ENCODE data around the gene DUSP9.

DUSP9 gene

GRCh38 chrX:153648358-153649177, 1.6 kb downstream of the DUSP9 start:
- DNase-seq (ENCODE audit: low spot score): no peak

GRCh38 chrX:153649178-153649914, 2.3 kb downstream of the DUSP9 start:
- DNase-seq (ENCODE audit: low spot score): peak; percentile 18

GRCh38 chrX:153649915-153650782, 3.1 kb downstream of the DUSP9 start:
- no peak for DNase-seq (ENCODE audit: low spot score)

GRCh38 chrX:153650959-153651358, 4.0 kb downstream of the DUSP9 start:
- no peak for DNase-seq (ENCODE audit: low spot score)

- no peak for DNase-seq (ENCODE audit: low spot score)
Observed at GRCh38 chrX:153651540-153652079, 4.6 kb downstream of the DUSP9 start.

- DNase-seq (ENCODE audit: low spot score): no peak
Observed at GRCh38 chrX:153653556-153653955, 6.6 kb downstream of the DUSP9 start.

GRCh38 chrX:153657161-153657560, 10.2 kb downstream of the DUSP9 start:
- no peak for DNase-seq (ENCODE audit: low spot score)

GRCh38 chrX:153659268-153659667, 12.3 kb downstream of the DUSP9 start:
- DNase-seq (ENCODE audit: low spot score): no peak

- peak; percentile 33 for DNase-seq (ENCODE audit: low spot score)
Observed at GRCh38 chrX:153662266-153662665, 15.3 kb downstream of the DUSP9 start.

- DNase-seq (ENCODE audit: low spot score): no peak
Observed at GRCh38 chrX:153665726-153666306, 18.8 kb downstream of the DUSP9 start.

- DNase-seq (ENCODE audit: low spot score): no peak
Observed at GRCh38 chrX:153667281-153667955, 20.4 kb downstream of the DUSP9 start.

GRCh38 chrX:153667956-153668396, 21.0 kb downstream of the DUSP9 start:
- peak; percentile 70 for DNase-seq (ENCODE audit: low spot score)

- DNase-seq (ENCODE audit: low spot score): no peak
Observed at GRCh38 chrX:153668423-153669173, 21.6 kb downstream of the DUSP9 start.

GRCh38 chrX:153669174-153669890, 22.3 kb downstream of the DUSP9 start:
- peak; percentile 43 for DNase-seq (ENCODE audit: low spot score)

- DNase-seq (ENCODE audit: low spot score): no peak
Observed at GRCh38 chrX:153669901-153670731, 23.1 kb downstream of the DUSP9 start.

GRCh38 chrX:153670748-153671588, 24.0 kb downstream of the DUSP9 start:
- no peak for DNase-seq (ENCODE audit: low spot score)

- no peak for DNase-seq (ENCODE audit: low spot score)
Observed at GRCh38 chrX:153671589-153672530, 24.9 kb downstream of the DUSP9 start.
